Subcutaneous abdominal adipose tissue (tissue), 5 donors: Measurements from ENCODE around the gene CAST.

ENCODE experiments used
- H3K27ac ChIP-seq: one replicate; pipeline ENCODE4 v1.7.0; 2013; ENCODE audit warnings: low read depth, mild to moderate bottlenecking, inconsistent platforms, low read length, moderate library complexity
- H3K27me3 ChIP-seq, 5 donors: one replicate each; pipeline ENCODE4 v1.7.0; 2013; ENCODE audit warnings: low read length in 5 of 5, inconsistent platforms in 1 of 5; ENCODE audit not compliant: control insufficient read depth in 5 of 5, insufficient read depth in 4 of 5
- H3K36me3 ChIP-seq, 5 donors: one replicate each; pipeline ENCODE4 v1.7.0; 2013; ENCODE audit warnings: low read length in 5 of 5; ENCODE audit not compliant: control insufficient read depth in 5 of 5, insufficient read depth in 5 of 5
- H3K4me1 ChIP-seq, 5 donors: one replicate each; pipeline ENCODE4 v1.7.0; 2013; ENCODE audit warnings: low read length in 5 of 5, mild to moderate bottlenecking in 3 of 5, moderate library complexity in 1 of 5; ENCODE audit not compliant: control insufficient read depth in 5 of 5, insufficient read depth in 5 of 5
- H3K4me3 ChIP-seq, 5 donors: one replicate each; pipeline ENCODE4 v1.7.0; 2013; ENCODE audit warnings: low read length in 5 of 5, low read depth in 1 of 5
- H3K9ac ChIP-seq, 5 donors: one replicate each; pipeline ENCODE4 v1.7.0; 2013; ENCODE audit warnings: low read length in 5 of 5, mild to moderate bottlenecking in 4 of 5, moderate library complexity in 3 of 5
- H3K9me3 ChIP-seq, 5 donors: one replicate each; pipeline ENCODE4 v1.7.0; 2013; ENCODE audit warnings: low read length in 5 of 5; ENCODE audit not compliant: control insufficient read depth in 5 of 5
- donor health status: healthy.
- donor health status: healthy.
- donor health status: healthy.
- donor health status: healthy.
- donor health status: healthy.

Gene CAST

DNA sequence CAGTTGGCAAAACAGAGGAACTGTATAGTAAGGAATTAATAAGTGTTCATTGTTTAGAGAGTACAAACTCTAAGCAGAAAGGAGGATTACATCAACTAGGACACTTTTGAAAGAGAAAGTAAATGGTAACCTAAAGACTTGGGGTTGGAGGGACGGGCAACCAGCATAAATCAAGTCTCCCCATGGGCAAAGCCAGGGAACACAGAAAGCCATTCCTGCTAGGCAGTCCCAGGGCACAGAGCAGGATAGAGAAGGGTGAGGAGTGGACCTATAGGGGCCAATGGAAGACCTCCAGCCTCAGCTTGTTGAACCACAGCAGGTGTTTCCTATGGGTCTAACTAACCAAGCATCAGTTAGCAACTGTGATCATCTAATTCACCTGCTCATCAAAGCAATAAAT, 154.8 kb downstream of the CAST start:
- Histone ChIP-seq H3K4me3 (no peak overlapping the region), H3K4me1 (peaks cover 0 to 20% (median 14%) of the 10 kb centered on the region in 5 donors), H3K36me3 (no peaks in the 10 kb centered on the region), H3K27me3 (no peaks in the 10 kb centered on the region), H3K9ac (no peak overlapping the region), H3K27ac (no peak overlapping the region), H3K9me3 (no peaks in the 10 kb centered on the region)

DNA sequence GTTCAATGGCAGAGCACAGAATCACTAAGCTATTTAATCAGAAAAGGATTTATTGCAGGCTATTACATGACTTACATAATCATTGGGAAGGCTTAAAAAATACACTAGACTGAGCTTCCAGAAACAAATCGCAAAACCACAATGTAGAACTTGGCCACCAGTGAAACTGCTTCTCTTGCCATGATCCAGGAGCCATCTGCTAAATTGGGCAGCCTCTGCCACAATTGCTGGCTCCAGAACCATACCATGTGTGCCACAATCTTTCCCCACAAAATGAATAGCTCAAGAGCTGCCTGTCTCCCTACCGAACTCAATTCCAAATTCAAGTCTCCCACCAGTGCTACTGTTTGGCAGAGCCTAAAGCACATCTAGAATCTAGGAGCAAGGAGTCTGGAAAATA, 155.3 kb downstream of the CAST start:
- no peaks in the 10 kb centered on the region for H3K9me3 ChIP-seq
- no peak overlapping the region for H3K4me3 ChIP-seq
- no peaks in the 10 kb centered on the region for H3K36me3 ChIP-seq
- peaks cover 0 to 22% (median 15%) of the 10 kb centered on the region in 5 donors for H3K4me1 ChIP-seq
- no peak overlapping the region for H3K9ac ChIP-seq
- no peaks in the 10 kb centered on the region for H3K27me3 ChIP-seq
- no peak overlapping the region for H3K27ac ChIP-seq

DNA sequence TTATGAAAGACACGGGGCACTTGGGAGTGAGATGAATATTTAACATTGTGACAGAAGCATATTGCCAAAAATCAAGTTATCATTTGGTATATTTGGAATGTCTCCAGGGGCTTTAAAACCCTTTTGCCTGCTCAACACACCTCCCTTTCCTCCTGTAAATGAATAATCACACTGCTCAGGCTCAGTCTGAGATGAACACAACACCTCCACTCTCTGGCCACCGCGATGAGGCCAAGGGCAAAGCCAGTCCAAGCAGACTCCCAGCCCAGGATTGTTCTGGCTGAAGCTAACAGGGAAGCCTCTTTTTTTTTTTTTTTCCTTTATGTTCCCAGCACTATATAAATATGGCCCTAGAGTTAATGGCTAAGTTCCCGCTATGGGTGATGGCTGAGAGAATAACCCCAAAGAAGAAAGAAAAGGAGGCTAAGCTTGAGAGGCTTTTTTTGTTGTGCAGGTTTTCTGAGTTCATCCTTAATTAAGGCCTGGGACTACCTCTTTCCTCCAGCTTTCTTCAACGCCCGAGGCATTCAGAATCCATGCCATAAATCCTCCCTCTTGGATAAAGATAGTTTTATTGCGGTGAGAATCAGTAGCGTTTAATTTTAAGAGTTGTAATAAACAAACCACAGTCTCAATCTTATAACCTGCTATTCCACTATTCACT, 156.1 kb downstream of the CAST start:
- Histone ChIP-seq H3K4me1 (peaks cover 0 to 25% (median 15%) of the 10 kb centered on the region in 5 donors), H3K9me3 (no peaks in the 10 kb centered on the region), H3K9ac (no peak overlapping the region), H3K4me3 (no peak overlapping the region), H3K27ac (no peak overlapping the region), H3K27me3 (no peaks in the 10 kb centered on the region), H3K36me3 (no peaks in the 10 kb centered on the region)

DNA sequence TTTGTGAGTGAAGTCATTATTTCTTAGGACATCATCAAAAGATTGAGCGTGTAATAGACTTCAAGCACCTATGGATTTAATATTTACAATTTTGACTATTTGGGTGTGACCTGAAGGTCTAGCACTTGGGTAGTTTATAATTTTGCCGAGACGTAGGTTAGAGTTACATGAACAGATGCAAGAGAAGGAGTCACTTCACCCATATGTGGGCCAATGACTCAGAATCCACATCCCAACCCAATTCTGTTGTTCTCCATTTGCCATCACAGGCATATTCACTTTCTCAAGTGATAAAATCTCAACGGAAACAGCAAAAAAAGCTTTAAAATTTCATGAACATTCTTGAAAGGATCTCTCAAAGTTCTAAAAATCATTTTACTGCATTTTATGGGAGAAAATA, 157.6 kb downstream of the CAST start:
- Histone ChIP-seq H3K9me3 (no peaks in the 10 kb centered on the region), H3K4me1 (peaks cover 0 to 25% (median 15%) of the 10 kb centered on the region in 5 donors), H3K27me3 (no peaks in the 10 kb centered on the region), H3K27ac (no peak overlapping the region), H3K4me3 (no peak overlapping the region), H3K9ac (no peak overlapping the region), H3K36me3 (no peaks in the 10 kb centered on the region)

DNA sequence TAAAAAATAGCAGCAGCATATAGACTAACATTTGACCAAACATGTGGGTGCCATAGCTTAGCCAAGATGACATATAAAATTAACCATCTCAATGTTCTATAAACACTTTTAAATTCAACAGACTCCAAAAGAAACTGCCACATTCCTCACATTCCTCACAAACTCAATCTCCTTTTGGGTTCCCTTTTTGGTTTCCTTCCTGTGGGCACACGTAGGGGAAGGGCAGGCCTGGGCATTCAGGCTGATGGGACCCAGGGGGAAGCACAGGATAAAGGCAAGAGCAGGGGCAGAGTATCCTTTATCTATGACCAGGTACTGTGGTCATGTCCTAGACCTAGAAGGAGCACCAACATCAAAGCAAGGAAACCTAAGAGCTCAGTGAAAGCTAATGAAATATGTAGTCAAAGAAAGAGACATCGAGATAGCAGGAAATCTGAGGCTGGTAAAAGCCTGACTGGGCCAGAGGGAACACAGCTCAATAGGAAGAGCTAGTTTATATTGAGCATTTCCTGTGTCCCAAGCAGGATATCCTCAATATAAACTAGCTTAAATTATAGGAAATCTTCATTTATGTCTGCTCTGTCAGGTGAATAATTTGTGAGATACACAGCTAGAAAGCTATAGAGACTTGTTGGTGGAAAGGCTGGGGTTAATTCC, 159.2 kb downstream of the CAST start:
- no peak overlapping the region for H3K27ac ChIP-seq
- H3K36me3 ChIP-seq, result no peaks in the 10 kb centered on the region
- no peak overlapping the region for H3K4me3 ChIP-seq
- H3K9me3 ChIP-seq, result no peaks in the 10 kb centered on the region
- no peaks in the 10 kb centered on the region for H3K27me3 ChIP-seq
- H3K4me1 ChIP-seq, result peaks cover 0 to 21% (median 15%) of the 10 kb centered on the region in 5 donors
- H3K9ac ChIP-seq, result no peak overlapping the region

DNA sequence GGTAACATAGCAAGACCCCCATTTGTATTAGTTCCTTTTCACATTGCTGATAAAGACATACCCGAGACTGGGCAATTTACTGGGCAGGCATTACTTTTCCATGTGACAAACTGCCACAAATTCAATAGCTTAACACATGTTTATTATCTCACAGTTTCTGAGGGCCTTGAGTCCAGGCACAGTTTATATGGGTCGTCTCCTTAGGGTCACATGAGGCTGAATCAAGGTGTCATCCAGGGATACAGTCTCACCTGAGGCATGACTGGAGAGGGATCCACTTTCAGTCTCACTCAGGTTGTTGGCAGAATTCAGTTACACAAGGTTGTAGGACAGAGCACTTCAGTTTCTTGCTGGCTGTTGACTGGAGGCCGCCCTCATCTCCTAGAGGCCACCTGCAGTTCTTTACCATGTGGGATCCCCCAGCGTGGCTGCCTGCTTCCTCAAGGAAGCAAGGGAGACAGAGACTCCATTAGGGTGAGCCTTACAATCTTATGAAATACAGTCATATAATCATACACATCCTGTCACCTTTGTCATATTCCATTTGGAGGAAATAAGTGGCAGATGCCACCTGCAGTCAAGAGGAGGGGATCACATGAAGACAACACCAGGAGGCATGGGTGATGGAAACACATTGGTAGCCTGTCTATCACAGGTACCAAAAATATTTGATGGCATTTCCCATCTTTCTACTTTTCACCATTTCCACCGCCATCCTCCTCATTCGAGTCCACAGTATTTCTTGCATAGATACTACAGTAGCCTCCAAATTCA, 160.7 kb downstream of the CAST start:
- Histone ChIP-seq H3K27ac (no peak overlapping the region), H3K9ac (no peak overlapping the region), H3K4me3 (no peak overlapping the region), H3K9me3 (no peaks in the 10 kb centered on the region), H3K4me1 (peaks cover 0 to 16% (median 10%) of the 10 kb centered on the region in 5 donors), H3K27me3 (no peaks in the 10 kb centered on the region), H3K36me3 (no peaks in the 10 kb centered on the region)

DNA sequence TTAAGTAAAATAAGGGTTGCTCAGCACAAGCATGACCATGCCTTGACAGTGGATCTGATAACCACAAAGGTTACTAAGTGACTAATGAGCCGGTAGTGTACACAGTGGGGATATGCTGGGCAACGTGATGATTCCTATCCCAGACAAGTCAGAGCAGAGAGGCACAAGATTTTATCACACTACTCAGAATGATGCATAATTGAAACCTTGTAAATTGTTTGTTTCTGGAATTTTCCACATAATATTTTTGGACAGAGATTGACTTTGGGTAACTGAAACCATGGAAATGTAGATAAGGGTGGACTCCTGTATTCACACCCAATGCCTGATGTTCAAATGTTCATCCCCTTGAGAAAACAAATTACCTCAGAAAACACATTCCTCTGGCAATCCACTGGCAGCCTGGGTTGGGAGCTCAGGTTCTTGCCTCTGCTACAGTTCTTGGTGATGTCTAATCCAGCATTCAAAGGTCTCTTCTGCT, 161.8 kb downstream of the CAST start:
- no peaks in the 10 kb centered on the region for H3K27me3 ChIP-seq
- no peak overlapping the region for H3K4me3 ChIP-seq
- no peaks in the 10 kb centered on the region for H3K36me3 ChIP-seq
- H3K9ac ChIP-seq, result no peak overlapping the region
- H3K9me3 ChIP-seq, result no peaks in the 10 kb centered on the region
- H3K4me1 ChIP-seq, result peaks cover 0 to 16% (median 10%) of the 10 kb centered on the region in 5 donors
- no peak overlapping the region for H3K27ac ChIP-seq
